HepG2 (cell line): ENCODE data around the gene ST6GALNAC4. TPM values are rescaled to one million over a fixed set of nuclear protein-coding genes. Genes with fewer than 3 reads are reported as not detected.

ENCODE experiments used
- ZNF124 ChIP-seq: sonication (generic); formaldehyde crosslinking; IDR thresholded peaks from 2 replicates; pipeline ENCODE4 v1.4.0; 2020; ENCODE audit warnings: missing genetic modification reagents
- ZNF224 ChIP-seq: sonication (generic); formaldehyde crosslinking; IDR thresholded peaks from 2 replicates; pipeline ENCODE4 v1.5.0; 2020; ENCODE audit warnings: mild to moderate bottlenecking, missing genetic modification reagents
- polyA plus RNA-seq, 8 experiments: library from polyadenylated mRNA; depleted of rRNA in 3 of 8; stranded (reverse) in 7 of 8; unstranded in 1 of 8; fragments of >200 nt; fragmentation: Illumina TruSeq in 4 of 8; extraction: Trizol in 4 of 8; gene quantifications; 2 replicates each; pipeline versions ENCODE4 v1.2.1 to v1.2.3, GENCODE V29; 2011 to 2016; ENCODE audit warnings: low read depth in 4 of 8, missing spikeins in 1 of 8, mixed read lengths in 1 of 8; ENCODE audit not compliant: insufficient read depth in 1 of 8
- total RNA-seq, 5 experiments: library from RNA; depleted of rRNA; stranded (reverse); fragments of >200 nt; fragmentation: Illumina TruSeq; extraction: Trizol; gene quantifications; 2 replicates each; pipeline ENCODE4 v1.2.3, GENCODE V29; 2016; ENCODE audit warnings: low read depth in 1 of 5
- TF ChIP-seq, protein P1 (sequence below): sonication (generic); formaldehyde crosslinking; IDR thresholded peaks from 2 replicates; pipeline ENCODE4 v1.5.1; 2020; ENCODE audit warnings: mild to moderate bottlenecking, missing genetic modification reagents, borderline replicate concordance
- TF ChIP-seq, protein P2 (sequence below): sonication (generic); formaldehyde crosslinking; IDR thresholded peaks from 2 replicates; pipeline ENCODE4 v1.5.1; 2020; ENCODE audit warnings: mild to moderate bottlenecking, missing genetic modification reagents
- TF ChIP-seq, protein P3 (sequence below): sonication (generic); formaldehyde crosslinking; IDR thresholded peaks from 2 replicates; pipeline ENCODE4 v1.4.0; 2020; ENCODE audit warnings: missing genetic modification reagents, borderline replicate concordance

Gene ST6GALNAC4
- total and polyA plus RNA-seq, 2 of the 13 experiments (the other 11 are each of a cell fraction or from before 2014, with no cell fraction given): 18.8 to 27.7 TPM

DNA sequence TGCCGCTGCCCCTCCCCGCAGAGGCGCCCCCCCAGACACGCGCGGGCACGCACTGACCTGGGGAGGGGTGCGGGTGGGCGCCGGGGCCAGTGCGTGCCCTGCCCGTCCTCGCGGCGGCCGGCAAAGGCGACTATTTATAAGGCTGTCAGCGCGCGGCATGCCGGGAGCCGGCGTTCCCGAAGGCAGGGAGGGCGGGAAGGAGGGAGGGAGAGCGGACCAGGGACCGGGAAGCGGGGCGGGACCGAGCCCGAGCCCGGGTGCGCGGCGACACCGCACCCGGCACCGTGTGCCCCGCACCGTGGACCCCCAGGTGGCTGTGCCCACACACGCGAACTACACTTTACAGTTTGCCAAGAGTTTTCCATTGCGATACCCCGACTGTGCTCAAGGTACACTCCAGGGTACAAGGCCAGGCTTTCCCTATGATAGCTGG lies 39.3 kb downstream of the ST6GALNAC4 start, which contains the start of gene AK1 (continued):
- TF ChIP-seq ZNF224 (CRISPR knock-in tag): no peak
- TF ChIP-seq, protein P1, sequence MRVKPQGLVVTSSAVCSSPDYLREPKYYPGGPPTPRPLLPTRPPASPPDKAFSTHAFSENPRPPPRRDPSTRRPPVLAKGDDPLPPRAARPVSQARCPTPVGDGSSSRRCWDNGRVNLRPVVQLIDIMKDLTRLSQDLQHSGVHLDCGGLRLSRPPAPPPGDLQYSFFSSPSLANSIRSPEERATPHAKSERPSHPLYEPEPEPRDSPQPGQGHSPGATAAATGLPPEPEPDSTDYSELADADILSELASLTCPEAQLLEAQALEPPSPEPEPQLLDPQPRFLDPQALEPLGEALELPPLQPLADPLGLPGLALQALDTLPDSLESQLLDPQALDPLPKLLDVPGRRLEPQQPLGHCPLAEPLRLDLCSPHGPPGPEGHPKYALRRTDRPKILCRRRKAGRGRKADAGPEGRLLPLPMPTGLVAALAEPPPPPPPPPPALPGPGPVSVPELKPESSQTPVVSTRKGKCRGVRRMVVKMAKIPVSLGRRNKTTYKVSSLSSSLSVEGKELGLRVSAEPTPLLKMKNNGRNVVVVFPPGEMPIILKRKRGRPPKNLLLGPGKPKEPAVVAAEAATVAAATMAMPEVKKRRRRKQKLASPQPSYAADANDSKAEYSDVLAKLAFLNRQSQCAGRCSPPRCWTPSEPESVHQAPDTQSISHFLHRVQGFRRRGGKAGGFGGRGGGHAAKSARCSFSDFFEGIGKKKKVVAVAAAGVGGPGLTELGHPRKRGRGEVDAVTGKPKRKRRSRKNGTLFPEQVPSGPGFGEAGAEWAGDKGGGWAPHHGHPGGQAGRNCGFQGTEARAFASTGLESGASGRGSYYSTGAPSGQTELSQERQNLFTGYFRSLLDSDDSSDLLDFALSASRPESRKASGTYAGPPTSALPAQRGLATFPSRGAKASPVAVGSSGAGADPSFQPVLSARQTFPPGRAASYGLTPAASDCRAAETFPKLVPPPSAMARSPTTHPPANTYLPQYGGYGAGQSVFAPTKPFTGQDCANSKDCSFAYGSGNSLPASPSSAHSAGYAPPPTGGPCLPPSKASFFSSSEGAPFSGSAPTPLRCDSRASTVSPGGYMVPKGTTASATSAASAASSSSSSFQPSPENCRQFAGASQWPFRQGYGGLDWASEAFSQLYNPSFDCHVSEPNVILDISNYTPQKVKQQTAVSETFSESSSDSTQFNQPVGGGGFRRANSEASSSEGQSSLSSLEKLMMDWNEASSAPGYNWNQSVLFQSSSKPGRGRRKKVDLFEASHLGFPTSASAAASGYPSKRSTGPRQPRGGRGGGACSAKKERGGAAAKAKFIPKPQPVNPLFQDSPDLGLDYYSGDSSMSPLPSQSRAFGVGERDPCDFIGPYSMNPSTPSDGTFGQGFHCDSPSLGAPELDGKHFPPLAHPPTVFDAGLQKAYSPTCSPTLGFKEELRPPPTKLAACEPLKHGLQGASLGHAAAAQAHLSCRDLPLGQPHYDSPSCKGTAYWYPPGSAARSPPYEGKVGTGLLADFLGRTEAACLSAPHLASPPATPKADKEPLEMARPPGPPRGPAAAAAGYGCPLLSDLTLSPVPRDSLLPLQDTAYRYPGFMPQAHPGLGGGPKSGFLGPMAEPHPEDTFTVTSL (CRISPR knock-in tag): no peak
- TF ChIP-seq, protein P2, sequence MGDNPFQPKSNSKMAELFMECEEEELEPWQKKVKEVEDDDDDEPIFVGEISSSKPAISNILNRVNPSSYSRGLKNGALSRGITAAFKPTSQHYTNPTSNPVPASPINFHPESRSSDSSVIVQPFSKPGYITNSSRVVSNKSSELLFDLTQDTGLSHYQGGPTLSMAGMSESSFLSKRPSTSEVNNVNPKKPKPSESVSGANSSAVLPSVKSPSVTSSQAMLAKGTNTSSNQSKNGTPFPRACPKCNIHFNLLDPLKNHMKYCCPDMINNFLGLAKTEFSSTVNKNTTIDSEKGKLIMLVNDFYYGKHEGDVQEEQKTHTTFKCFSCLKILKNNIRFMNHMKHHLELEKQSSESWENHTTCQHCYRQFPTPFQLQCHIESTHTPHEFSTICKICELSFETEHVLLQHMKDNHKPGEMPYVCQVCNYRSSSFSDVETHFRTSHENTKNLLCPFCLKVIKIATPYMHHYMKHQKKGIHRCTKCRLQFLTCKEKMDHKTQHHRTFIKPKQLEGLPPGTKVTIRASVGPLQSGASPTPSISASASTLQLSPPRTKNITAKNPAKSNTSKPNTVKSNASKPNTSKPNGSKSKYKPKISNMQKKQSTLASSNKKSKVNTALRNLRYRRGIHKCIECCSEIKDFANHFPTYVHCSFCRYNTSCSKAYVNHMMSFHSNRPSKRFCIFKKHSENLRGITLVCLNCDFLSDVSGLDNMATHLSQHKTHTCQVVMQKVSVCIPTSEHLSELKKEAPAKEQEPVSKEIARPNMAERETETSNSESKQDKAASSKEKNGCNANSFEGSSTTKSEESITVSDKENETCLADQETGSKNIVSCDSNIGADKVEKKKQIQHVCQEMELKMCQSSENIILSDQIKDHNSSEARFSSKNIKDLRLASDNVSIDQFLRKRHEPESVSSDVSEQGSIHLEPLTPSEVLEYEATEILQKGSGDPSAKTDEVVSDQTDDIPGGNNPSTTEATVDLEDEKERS (CRISPR knock-in tag): no peak
- no peak for TF ChIP-seq ZNF124 (CRISPR knock-in tag)
- TF ChIP-seq, protein P3, sequence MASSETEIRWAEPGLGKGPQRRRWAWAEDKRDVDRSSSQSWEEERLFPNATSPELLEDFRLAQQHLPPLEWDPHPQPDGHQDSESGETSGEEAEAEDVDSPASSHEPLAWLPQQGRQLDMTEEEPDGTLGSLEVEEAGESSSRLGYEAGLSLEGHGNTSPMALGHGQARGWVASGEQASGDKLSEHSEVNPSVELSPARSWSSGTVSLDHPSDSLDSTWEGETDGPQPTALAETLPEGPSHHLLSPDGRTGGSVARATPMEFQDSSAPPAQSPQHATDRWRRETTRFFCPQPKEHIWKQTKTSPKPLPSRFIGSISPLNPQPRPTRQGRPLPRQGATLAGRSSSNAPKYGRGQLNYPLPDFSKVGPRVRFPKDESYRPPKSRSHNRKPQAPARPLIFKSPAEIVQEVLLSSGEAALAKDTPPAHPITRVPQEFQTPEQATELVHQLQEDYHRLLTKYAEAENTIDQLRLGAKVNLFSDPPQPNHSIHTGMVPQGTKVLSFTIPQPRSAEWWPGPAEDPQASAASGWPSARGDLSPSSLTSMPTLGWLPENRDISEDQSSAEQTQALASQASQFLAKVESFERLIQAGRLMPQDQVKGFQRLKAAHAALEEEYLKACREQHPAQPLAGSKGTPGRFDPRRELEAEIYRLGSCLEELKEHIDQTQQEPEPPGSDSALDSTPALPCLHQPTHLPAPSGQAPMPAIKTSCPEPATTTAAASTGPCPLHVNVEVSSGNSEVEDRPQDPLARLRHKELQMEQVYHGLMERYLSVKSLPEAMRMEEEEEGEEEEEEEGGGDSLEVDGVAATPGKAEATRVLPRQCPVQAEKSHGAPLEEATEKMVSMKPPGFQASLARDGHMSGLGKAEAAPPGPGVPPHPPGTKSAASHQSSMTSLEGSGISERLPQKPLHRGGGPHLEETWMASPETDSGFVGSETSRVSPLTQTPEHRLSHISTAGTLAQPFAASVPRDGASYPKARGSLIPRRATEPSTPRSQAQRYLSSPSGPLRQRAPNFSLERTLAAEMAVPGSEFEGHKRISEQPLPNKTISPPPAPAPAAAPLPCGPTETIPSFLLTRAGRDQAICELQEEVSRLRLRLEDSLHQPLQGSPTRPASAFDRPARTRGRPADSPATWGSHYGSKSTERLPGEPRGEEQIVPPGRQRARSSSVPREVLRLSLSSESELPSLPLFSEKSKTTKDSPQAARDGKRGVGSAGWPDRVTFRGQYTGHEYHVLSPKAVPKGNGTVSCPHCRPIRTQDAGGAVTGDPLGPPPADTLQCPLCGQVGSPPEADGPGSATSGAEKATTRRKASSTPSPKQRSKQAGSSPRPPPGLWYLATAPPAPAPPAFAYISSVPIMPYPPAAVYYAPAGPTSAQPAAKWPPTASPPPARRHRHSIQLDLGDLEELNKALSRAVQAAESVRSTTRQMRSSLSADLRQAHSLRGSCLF: no peak
